Sigmoid colon (tissue), 7 donors: ENCODE measurements around the gene TUBD1. TPM values are rescaled to one million over a fixed set of nuclear protein-coding genes. Genes with fewer than 3 reads are reported as not detected.
A peak's percentile ranks its signal among the peaks of the same experiment; 100 is the strongest.
"Not testable (repeated sequence)": the region's sequence is repeated elsewhere in the genome, so short reads cannot be mapped to it uniquely, and the experiment has no call there.

ENCODE experiments used
- DNase-seq: peaks from one replicate; pipeline ENCODE4 v3.0.0-alpha.2; 2019
- H3K27ac ChIP-seq, 4 donors: fragments of 200-600 bp; sonication (generic); one replicate each; pipeline ENCODE4 v1.5.1; 2016 to 2019; ENCODE audit warnings: mild to moderate bottlenecking in 1 of 4
- H3K27me3 ChIP-seq, 3 donors: fragments of 200-600 bp; sonication (generic); one replicate each; pipeline ENCODE4 v1.5.1; 2019; ENCODE audit warnings: mild to moderate bottlenecking in 1 of 3
- H3K36me3 ChIP-seq, 4 donors: fragments of 200-600 bp; sonication (generic); one replicate each; pipeline ENCODE4 v1.5.1; 2016 to 2019
- H3K4me1 ChIP-seq, 4 donors: fragments of 200-600 bp; sonication (generic); one replicate each; pipeline ENCODE4 v1.5.1; 2017 to 2019
- H3K4me3 ChIP-seq, 4 donors: fragments of 200-600 bp; sonication (generic); one replicate each; pipeline ENCODE4 v1.5.1; 2017 to 2019; ENCODE audit warnings: mild to moderate bottlenecking in 2 of 4, moderate library complexity in 1 of 4
- H3K9me3 ChIP-seq, 4 donors: fragments of 200-600 bp in 3 of 4; sonication (generic) in 3 of 4; one replicate each; pipeline versions ENCODE4 v1.5.1 to v1.6.1; 2013 to 2019
- CTCF ChIP-seq, 4 experiments: fragments of 450-650 bp in 3 of 4; fragments of 200-600 bp in 1 of 4; IDR thresholded peaks; one replicate each; pipeline ENCODE4 v1.5.1; 2016 to 2019; ENCODE audit warnings: antibody characterized with exemption in 4 of 4, mild to moderate bottlenecking in 3 of 4, moderate library complexity in 2 of 4
- EP300 ChIP-seq, 4 donors: sonication (generic); formaldehyde crosslinking; IDR thresholded peaks; one replicate each; pipeline ENCODE4 v1.6.1; 2017; ENCODE audit warnings: antibody characterized with exemption in 4 of 4
- POLR2A ChIP-seq, 2 donors: fragments of 450-650 bp; IDR thresholded peaks; one replicate each; pipeline ENCODE4 v1.6.1; 2016; ENCODE audit warnings: antibody characterized with exemption in 2 of 2, mild to moderate bottlenecking in 2 of 2, moderate library complexity in 2 of 2
- POLR2AphosphoS5 ChIP-seq, 4 donors: sonication (generic); formaldehyde crosslinking; IDR thresholded peaks; one replicate each; pipeline ENCODE4 v1.6.1; 2017; ENCODE audit warnings: antibody characterized with exemption in 4 of 4
- WGBS, 2 donors: extraction: QIAGEN DNeasy Blood & Tissue Kit; methylation state at CpG; one replicate each; pipeline ENCODE4 v1.1.7; 2013; 5-methylcytosine and 5-hydroxymethylcytosine counted together
- intact Hi-C: fragments of 100-400 bp; cut with DNase I; formaldehyde crosslinking; loops from one replicate; pipeline ENCODE4 v1.15.1; 2023
- polyA plus RNA-seq, 3 donors: library from polyadenylated mRNA; stranded (reverse); fragments of 200-250 nt; gene quantifications; one replicate each; pipeline ENCODE4 v1.2.3, GENCODE V29; 2013
- total RNA-seq, 4 donors: library from RNA; depleted of rRNA; stranded (reverse); fragments of >200 nt; gene quantifications; one replicate each; pipeline ENCODE4 v1.1.0, GENCODE V29; 2016
- donor health status: healthy with polysubstance abuse.
- donor health status: Bipolar disorder and iron deficiency.
- donor health status: healthy.

TUBD1 gene
- total and polyA plus RNA-seq, 7 donors, result 3.9 to 23.2 (median 13.8) TPM

DNA sequence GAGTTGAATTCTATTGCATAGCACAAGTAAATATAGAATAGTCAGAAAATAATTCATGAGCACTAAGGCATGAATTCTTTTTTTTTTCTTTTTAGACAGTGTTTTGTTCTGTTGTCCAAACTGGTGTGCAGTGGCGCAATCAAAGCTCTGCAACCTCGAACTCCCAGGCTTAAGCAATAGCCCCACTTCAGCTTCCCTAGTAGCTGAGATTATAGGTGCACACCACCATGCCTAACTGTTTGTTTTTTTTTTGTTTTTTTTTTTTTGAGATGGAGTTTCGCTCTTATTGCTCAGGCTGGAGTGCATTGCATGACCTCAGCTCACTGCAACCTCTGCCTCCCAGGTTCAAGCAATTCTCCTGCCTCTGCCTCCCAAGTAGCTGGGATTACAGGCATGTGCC, 16.6 kb downstream of the TUBD1 start:
- Histone ChIP-seq H3K4me3 (no peak overlapping the region), H3K36me3 (peaks cover 0 to 94% (median 16%) of the 10 kb centered on the region in 4 donors), H3K4me1 (no peaks in the 10 kb centered on the region), H3K9me3 (no peaks in the 10 kb centered on the region), H3K27ac (no peak overlapping the region), H3K27me3 (no peaks in the 10 kb centered on the region)
- TF ChIP-seq CTCF (IDR thresholded peaks at IDR 0.05) (no peak), EP300 (IDR thresholded peaks at IDR 0.05) (no peak)
- intact Hi-C loops, result no loop called here
- WGBS, 2 donors, result 93 to 94% methylated on average over 3 of the region's 3 CpGs
- peak; percentile 35 for DNase-seq

DNA sequence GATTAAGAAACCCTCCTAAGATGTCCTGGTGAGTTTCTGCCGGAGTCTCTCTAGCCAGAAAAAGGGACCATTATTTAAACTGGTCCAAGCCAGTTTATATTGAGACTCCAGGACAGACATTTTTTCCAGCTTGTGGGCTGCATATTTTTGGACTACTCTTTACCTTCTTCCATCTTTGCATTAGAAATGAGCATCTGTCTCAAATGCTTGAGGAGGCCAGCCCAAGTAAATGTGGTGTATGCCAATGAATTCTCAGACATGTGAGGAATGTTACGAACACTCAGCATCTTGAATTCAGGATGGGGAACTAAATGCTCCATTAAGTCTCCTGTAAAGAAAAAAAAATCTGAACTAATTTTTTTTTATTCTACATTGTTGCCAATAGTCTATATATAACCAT, 18.4 kb downstream of the TUBD1 start:
- H3K27me3 ChIP-seq, result no peaks in the 10 kb centered on the region
- TF ChIP-seq CTCF (IDR thresholded peaks at IDR 0.05) (no peak), POLR2A (IDR thresholded peaks at IDR 0.05) (no peak), POLR2AphosphoS5 (IDR thresholded peaks at IDR 0.05) (no peak)
- H3K36me3 ChIP-seq, result peaks cover 0 to 77% (median 16%) of the 10 kb centered on the region in 4 donors
- no peaks in the 10 kb centered on the region for H3K9me3 ChIP-seq
- 96 to 98% methylated on average over 2 of the region's 2 CpGs for WGBS, 2 donors
- H3K4me3 ChIP-seq, result no peak overlapping the region
- H3K4me1 ChIP-seq, result no peaks in the 10 kb centered on the region
- intact Hi-C loops, result no loop called here
- no peak for DNase-seq
- H3K27ac ChIP-seq, result no peak overlapping the region

- H3K27me3 ChIP-seq, H3K27ac ChIP-seq, H3K9me3 ChIP-seq, H3K4me1 ChIP-seq, intact Hi-C loops, H3K4me3 ChIP-seq: not testable (repeated sequence)
- H3K36me3 ChIP-seq, result peaks cover 0 to 67% (median 16%) of the 10 kb centered on the region in 4 donors
- whole genome bisulfite sequencing, 2 donors, result 96 to 98% methylated on average over 8 of the region's 8 CpGs
- peak; percentile 6 for DNase-seq
Measured at GRCh38 chr17:59873414-59873813, 19.3 kb downstream of the TUBD1 start.

GRCh38 chr17:59872351-59872750, 20.4 kb downstream of the TUBD1 start:
- H3K36me3 ChIP-seq, result peaks cover 0 to 58% (median 11%) of the 10 kb centered on the region in 4 donors

DNA sequence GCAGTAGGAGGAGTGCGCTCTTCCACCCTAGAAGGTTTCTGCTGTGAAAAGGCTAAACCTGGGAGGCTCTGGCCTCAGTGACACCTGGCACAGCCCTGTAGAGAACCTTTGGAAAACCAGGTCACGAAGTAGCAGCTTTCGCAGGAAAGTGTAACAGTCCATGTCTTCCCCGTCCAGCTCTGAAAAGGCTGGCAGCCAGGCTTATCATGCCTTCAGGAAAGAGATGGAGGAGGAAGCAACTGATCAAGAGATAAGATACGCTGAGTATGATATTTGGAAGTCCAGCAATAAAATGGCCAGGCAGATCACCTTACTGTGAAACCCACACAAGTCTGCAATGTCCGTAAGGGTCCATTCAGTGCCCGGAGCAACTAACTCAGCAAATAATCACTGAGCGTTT, 22.3 kb downstream of the TUBD1 start:
- no peak for TF ChIP-seq EP300 (IDR thresholded peaks at IDR 0.05)
- TF ChIP-seq POLR2A (IDR thresholded peaks at IDR 0.05), result no peak
- no peak for TF ChIP-seq POLR2AphosphoS5 (IDR thresholded peaks at IDR 0.05)
- no peak for TF ChIP-seq CTCF (IDR thresholded peaks at IDR 0.05)
- intact Hi-C loops, result no loop called here
- DNase-seq, result peak; percentile 26
- 82 to 86% methylated on average over 8 of the region's 8 CpGs for WGBS, 2 donors
- H3K4me3 ChIP-seq, result no peak overlapping the region
- peaks cover 0 to 46% (median 2%) of the 10 kb centered on the region in 4 donors for H3K36me3 ChIP-seq
- H3K4me1 ChIP-seq, result no peaks in the 10 kb centered on the region
- H3K27ac ChIP-seq, result no peak overlapping the region
- H3K9me3 ChIP-seq, result no peaks in the 10 kb centered on the region
- no peaks in the 10 kb centered on the region for H3K27me3 ChIP-seq

More at GRCh38 chr17:59872351-59872750, 20.4 kb downstream of the TUBD1 start:
- intact Hi-C loops, result no loop called here
- Histone ChIP-seq H3K27ac (no peak overlapping the region), H3K9me3 (no peaks in the 10 kb centered on the region), H3K4me3 (no peak overlapping the region), H3K27me3 (no peaks in the 10 kb centered on the region), H3K4me1 (no peaks in the 10 kb centered on the region)
- no peak for DNase-seq
- no peak for TF ChIP-seq CTCF (IDR thresholded peaks at IDR 0.05)
- no peak for TF ChIP-seq POLR2AphosphoS5 (IDR thresholded peaks at IDR 0.05)
- TF ChIP-seq EP300 (IDR thresholded peaks at IDR 0.05), result no peak
- no peak for TF ChIP-seq POLR2A (IDR thresholded peaks at IDR 0.05)
